ENCODE data around the gene NAV2.
A peak's percentile ranks its signal among the peaks of the same experiment; 100 is the strongest.

The NAV2 gene

DNA sequence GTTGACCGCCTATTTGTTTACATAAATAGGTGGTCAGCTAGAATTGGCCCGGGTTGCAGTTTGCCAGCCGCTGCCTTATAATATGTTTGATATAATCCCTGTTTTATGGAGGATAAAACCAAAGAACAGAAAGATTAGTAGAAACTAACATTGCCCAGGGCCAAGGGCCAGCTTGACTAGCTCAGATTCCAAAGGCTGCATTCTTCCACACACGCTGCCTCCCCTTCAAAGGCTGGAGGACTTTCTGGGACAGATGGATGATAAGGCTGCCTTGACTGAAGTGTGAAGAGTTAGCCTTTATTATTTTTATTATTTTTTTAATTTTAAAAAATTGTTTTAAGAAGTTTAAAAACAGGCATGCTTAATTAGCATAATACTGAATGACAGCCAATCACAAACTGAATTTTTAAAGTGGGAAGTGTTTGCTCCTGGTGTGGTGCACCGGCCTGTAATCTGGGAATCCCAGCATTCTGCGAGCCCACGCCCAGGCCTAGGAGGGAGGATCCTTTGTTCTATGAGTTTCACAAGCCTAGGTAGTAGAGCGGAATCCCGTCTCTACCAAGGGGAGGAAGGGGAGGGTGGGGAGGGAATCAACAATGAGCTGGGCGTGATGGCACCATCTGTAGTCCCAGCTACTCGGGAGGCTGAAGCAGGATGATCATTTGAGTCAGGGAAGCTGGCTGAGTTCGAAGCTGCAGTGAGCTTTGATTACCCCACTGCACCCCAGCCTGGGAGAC is 114.9 kb downstream of the NAV2 start:
- TF ChIP-seq, protein P1, sequence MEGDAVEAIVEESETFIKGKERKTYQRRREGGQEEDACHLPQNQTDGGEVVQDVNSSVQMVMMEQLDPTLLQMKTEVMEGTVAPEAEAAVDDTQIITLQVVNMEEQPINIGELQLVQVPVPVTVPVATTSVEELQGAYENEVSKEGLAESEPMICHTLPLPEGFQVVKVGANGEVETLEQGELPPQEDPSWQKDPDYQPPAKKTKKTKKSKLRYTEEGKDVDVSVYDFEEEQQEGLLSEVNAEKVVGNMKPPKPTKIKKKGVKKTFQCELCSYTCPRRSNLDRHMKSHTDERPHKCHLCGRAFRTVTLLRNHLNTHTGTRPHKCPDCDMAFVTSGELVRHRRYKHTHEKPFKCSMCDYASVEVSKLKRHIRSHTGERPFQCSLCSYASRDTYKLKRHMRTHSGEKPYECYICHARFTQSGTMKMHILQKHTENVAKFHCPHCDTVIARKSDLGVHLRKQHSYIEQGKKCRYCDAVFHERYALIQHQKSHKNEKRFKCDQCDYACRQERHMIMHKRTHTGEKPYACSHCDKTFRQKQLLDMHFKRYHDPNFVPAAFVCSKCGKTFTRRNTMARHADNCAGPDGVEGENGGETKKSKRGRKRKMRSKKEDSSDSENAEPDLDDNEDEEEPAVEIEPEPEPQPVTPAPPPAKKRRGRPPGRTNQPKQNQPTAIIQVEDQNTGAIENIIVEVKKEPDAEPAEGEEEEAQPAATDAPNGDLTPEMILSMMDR (IDR thresholded peaks at IDR 0.05; ENCODE audit: low read depth, low read length): no peak
- TF ChIP-seq MYC (IDR thresholded peaks at IDR 0.05; ENCODE audit: low read depth, low read length) (no peak), POLR2A (IDR thresholded peaks at IDR 0.05; ENCODE audit: extremely low read depth, insufficient read length) (no peak)
- TF ChIP-seq, protein P2, sequence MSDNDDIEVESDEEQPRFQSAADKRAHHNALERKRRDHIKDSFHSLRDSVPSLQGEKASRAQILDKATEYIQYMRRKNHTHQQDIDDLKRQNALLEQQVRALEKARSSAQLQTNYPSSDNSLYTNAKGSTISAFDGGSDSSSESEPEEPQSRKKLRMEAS (IDR thresholded peaks at IDR 0.05; ENCODE audit: low read depth, low read length): no peak
- peak; percentile 17 for DNase-seq (ENCODE audit: low read depth)
- no peak overlapping the region for H3K4me3 ChIP-seq (ENCODE audit: low read depth, low read length)

DNA sequence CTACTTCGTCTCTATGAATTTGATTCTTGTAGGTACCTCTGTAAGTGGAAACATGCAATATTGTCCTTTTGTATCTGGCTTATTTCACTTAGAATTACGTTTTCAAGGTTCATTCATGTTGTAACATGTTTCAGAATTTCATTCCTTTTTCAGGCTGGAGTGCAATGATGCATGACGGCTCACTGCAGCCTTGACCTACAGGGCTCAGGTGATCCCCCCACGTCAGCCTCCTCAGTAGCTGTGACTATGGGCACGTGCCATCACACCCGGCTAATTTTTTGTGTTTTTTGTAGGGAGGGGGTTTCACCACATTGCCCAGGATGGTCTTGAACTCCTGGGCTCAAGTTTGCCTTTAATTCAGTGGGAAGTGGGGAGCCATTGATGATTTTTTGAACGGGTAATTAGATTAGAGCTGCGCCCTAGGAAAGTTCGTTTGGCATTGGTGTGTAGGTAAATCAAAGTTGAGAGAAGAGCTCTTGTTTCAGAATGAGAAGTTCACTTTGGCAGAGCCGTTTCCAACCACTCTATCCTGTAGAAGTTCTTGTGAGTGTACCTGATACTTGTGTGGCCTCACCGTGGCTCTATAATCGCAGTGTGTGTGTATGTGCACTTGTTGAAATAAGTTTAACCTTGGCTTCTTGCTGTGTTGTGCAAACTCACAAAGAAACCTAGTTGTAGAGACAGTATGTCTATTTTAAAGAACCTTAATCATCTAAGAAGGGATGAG is 115.9 kb downstream of the NAV2 start:
- peak; percentile 52 for DNase-seq (ENCODE audit: low read depth)
- H3K4me3 ChIP-seq (ENCODE audit: low read depth, low read length): no peak overlapping the region
- TF ChIP-seq, protein P1 (IDR thresholded peaks at IDR 0.05; ENCODE audit: low read depth, low read length): no peak
- TF ChIP-seq, protein P2 (IDR thresholded peaks at IDR 0.05; ENCODE audit: low read depth, low read length): no peak
- no peak for TF ChIP-seq MYC (IDR thresholded peaks at IDR 0.05; ENCODE audit: low read depth, low read length)
- TF ChIP-seq POLR2A (IDR thresholded peaks at IDR 0.05; ENCODE audit: extremely low read depth, insufficient read length): no peak

DNA sequence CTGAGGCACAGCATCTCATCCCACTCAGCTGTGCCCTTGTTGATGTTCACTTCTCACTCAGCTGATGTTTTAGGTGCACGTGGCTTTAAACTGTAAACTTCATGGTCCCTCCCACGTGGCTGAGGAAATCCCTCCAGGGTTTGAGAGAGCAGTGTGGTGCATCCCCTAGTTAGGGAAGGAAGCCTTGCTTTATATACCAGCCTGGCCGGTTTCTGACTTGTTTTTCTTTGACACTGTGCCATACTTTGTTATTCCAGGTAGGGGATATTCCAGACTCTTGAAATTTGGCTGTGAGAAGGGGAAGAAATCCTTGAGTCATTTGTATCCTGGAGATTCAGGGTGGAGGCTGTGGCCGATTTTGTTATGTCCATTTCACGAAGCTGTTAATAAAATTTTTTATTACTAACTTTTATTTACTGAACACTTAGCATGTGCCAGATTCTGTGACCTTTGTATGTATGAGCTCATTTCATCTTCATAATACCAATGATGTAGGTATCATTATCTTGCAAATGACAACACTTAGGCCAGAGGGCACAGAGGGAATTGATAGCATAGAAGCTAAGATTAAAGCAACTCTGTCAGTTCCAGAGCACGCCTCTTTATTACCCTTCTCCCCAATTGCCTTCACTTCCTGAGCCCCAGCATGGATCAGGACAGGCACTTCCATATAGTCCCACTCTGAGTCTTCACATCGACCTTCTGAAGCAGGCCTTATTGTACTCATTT is 116.6 kb downstream of the NAV2 start:
- H3K4me3 ChIP-seq (ENCODE audit: low read depth, low read length): no peak overlapping the region
- TF ChIP-seq, protein P1 (IDR thresholded peaks at IDR 0.05; ENCODE audit: low read depth, low read length): no peak
- TF ChIP-seq MYC (IDR thresholded peaks at IDR 0.05; ENCODE audit: low read depth, low read length) (no peak), POLR2A (IDR thresholded peaks at IDR 0.05; ENCODE audit: extremely low read depth, insufficient read length) (no peak)
- TF ChIP-seq, protein P2 (IDR thresholded peaks at IDR 0.05; ENCODE audit: low read depth, low read length): 0 out of 2 replicates have a peak, but pooled peaks have one; percentile 10
- DNase-seq (ENCODE audit: low read depth): no peak

DNA sequence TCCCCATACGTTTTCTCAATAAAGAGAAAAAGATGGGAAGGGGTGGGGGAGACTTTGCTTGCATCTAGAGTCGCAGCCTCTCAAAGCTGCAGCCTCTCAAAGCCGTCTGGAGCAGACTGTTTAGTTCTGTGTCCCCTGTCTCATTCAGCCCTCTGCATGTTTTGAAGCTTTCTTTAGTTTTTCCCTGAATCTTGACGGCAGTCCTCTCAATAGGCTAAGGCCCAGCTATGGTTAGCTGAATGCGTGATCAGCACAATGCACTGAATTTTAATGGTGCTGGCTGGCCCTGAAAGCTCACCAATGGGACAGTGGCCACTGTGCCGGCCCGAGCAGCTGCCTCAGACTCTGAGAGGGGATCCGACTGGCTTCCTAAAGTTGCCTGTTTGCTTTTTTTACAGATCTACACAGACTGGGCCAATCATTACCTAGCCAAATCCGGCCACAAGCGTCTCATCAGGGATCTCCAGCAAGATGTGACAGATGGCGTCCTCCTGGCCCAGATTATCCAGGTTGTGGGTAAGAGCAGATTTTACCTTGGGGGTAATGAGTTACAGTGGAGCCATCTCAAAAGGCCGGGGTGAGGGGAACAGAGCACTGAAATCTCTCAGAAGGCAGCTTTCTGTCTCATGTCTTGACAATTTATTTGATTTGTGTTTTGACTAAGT is 119.6 kb downstream of the NAV2 start:
- TF ChIP-seq MYC (IDR thresholded peaks at IDR 0.05; ENCODE audit: low read depth, low read length) (no peak), POLR2A (IDR thresholded peaks at IDR 0.05; ENCODE audit: extremely low read depth, insufficient read length) (no peak)
- TF ChIP-seq, protein P1 (IDR thresholded peaks at IDR 0.05; ENCODE audit: low read depth, low read length): no peak
- TF ChIP-seq, protein P2 (IDR thresholded peaks at IDR 0.05; ENCODE audit: low read depth, low read length): no peak
- H3K4me3 ChIP-seq (ENCODE audit: low read depth, low read length): no peak overlapping the region
- no peak for DNase-seq (ENCODE audit: low read depth)

DNA sequence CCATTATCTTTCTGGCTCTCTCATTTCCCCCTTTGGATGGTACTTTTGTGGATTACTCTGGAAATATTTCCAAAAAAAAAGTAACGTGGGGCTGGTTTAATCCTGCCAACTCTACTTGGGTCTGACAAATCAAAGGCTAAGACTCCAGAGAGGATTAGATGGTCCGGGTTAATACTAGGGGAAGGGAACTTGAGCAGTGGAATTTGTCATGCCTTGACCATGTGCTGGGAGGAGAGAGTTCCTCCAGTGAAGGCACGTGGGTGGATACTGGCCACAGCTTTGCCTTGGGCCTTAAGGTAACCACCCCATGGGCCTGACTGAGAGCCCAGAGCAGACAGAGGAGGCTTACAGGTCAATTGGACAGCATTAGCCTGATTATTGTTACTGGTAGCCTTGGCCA is 120.3 kb downstream of the NAV2 start:
- DNase-seq (ENCODE audit: low read depth): no peak
- H3K4me3 ChIP-seq (ENCODE audit: low read depth, low read length): no peak overlapping the region
- TF ChIP-seq MYC (IDR thresholded peaks at IDR 0.05; ENCODE audit: low read depth, low read length) (no peak), POLR2A (IDR thresholded peaks at IDR 0.05; ENCODE audit: extremely low read depth, insufficient read length) (no peak)

Measured in NB4 (cell line).